H1 (cell line): Measurements from ENCODE around the gene SLC9C2. TPM values are rescaled to one million over a fixed set of nuclear protein-coding genes. Genes with fewer than 3 reads are reported as not detected.

Experiments
- CBX5 ChIP-seq: fragments of 300-800, 300-1000 bp; sonication (generic); IDR thresholded peaks from 2 replicates; pipeline ENCODE4 v1.7.1; 2016; ENCODE audit warnings: antibody characterized with exemption, low read length, low read depth
- SIRT6 ChIP-seq: IDR thresholded peaks from one replicate; pipeline ENCODE4 v1.7.1; 2012; ENCODE audit warnings: low read length, inconsistent platforms
- SRF ChIP-seq: IDR thresholded peaks from 2 replicates; pipeline ENCODE4 v1.6.1; 2011; ENCODE audit warnings: mild to moderate bottlenecking, low read depth, low read length, moderate library complexity
- polyA plus RNA-seq, 7 experiments: library from polyadenylated mRNA; depleted of rRNA in 3 of 7; stranded (reverse) in 5 of 7; unstranded in 2 of 7; fragments of >200 nt in 5 of 7; fragments of 200-250 nt in 2 of 7; gene quantifications; 1 replicate in 5 of 7; 2 replicates in 1 of 7; 4 replicates in 1 of 7; pipeline versions ENCODE4 v1.2.1 to v1.2.3, GENCODE V29; 2011 to 2013; ENCODE audit warnings: missing spikeins in 2 of 7, mixed read lengths in 2 of 7
- total RNA-seq: library from RNA; stranded (reverse); fragmentation: NEBNext Ultra II Directional; extraction: Animal tissue kit (Norgen Biotek cat#: 25700); gene quantifications from 2 replicates; pipeline ENCODE4 v1.2.1, GENCODE V29; 2021

Gene SLC9C2
- total and polyA plus RNA-seq, 2 of the 8 experiments (the other 6 are each of a cell fraction or from before 2014, with no cell fraction given) = not detected

- no peak for TF ChIP-seq SIRT6
- TF ChIP-seq SRF = no peak
- TF ChIP-seq CBX5 = no peak
- TF ChIP-seq, all 59 proteins: peak for 0
Measured at GRCh38 chr1:173504268-173504667, 98.6 kb downstream of the SLC9C2 start (continued).
